Measurements from ENCODE around the gene FAM120B. TPM values are rescaled to one million over a fixed set of nuclear protein-coding genes. Genes with fewer than 3 reads are reported as not detected.

Gene FAM120B
- polyA plus RNA-seq, 3 donors = 6.6 to 11.1 (median 10.1) TPM

- 83 to 87% (median 85%) methylated on average over 11 of the region's 11 CpGs for WGBS, 3 donors
- H3K27ac ChIP-seq (ENCODE audit: low read depth, low read length) = no peak overlapping the region
These were observed 59.8 kb downstream of the FAM120B start for GRCh38 chr6:170366248-170366960.

DNA sequence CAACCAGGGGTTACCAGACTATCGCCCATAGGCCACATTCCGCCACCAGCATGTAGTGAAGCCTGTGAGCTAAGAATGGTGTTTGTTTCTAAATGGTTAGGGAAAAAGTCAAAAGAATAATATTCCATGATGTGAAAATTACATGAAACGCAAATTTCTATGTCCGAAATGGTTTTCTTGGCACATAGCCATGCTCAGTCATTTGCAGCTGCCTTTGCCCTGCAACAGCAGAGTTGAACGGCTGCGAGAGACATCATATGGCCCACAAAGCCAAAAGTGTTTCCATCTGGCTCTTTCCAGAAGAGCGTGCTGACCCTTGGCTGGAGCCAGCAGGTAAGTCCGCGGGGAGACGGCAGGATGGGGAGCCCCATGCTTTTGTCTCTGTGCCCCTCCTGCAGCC, 60.7 kb downstream of the FAM120B start:
- H3K27ac ChIP-seq (ENCODE audit: low read depth, low read length) = no peak overlapping the region
- WGBS, 3 donors = 72 to 85% (median 77%) methylated on average over 10 of the region's 10 CpGs

DNA sequence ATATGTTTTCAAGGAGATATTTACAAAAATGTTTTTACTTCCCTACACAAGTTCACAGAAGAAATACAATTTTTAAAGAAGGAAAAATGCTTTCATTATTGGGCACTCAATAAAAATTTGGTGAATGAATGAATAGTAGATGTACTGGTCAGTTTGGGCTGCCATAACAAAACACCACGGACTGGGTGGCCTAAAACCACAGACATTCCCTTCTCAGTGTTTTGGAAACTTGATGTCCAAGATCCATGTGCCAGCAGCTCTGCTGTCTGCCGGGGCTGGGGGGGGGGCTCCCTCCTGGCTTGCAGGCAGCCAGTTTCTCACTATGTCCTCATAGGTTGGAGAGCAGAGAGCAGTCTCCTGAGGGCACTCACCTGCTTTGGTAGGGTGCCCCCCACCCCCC, 62.0 kb downstream of the FAM120B start:
- no peak overlapping the region for H3K27ac ChIP-seq (ENCODE audit: low read depth, low read length)
- 84 to 93% (median 92%) methylated on average over 2 of the region's 2 CpGs for WGBS, 3 donors

DNA sequence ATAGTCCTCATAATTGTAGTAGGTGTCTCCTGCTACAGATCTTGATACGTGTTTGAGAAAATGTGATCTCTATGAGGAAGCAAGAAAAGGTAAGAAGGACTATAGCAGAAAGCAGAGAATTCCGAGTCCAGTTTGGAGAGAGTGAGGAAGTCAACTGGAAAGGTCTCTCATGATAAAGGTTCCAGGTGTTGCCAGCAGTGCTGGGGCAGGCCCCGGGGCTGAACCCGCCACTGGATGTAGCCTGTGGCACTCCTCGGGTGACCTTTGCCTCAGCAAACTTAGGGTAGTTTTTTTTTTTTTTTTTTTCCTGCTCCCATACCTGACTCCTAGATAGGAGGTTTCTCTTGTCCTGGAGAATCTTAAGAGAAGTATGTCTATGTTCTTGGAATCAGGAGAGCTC, 62.8 kb downstream of the FAM120B start:
- 74 to 92% (median 85%) methylated on average over 5 of the region's 5 CpGs for WGBS, 3 donors
- no peak overlapping the region for H3K27ac ChIP-seq (ENCODE audit: low read depth, low read length)

GRCh38 chr6:170370416-170370815, 63.9 kb downstream of the FAM120B start:
- H3K27ac ChIP-seq (ENCODE audit: low read depth, low read length) = no peak overlapping the region
- 83 to 87% (median 86%) methylated on average over 6 of the region's 6 CpGs for WGBS, 3 donors

GRCh38 chr6:170371080-170371479, 64.5 kb downstream of the FAM120B start:
- H3K27ac ChIP-seq (ENCODE audit: low read depth, low read length) = no peak overlapping the region
- WGBS, 3 donors = 89 to 92% (median 91%) methylated on average over 4 of the region's 4 CpGs

GRCh38 chr6:170371588-170371987, 65.0 kb downstream of the FAM120B start:
- H3K27ac ChIP-seq (ENCODE audit: low read depth, low read length) = no peak overlapping the region
- 84 to 92% (median 84%) methylated on average over 8 of the region's 8 CpGs for WGBS, 3 donors

- WGBS, 3 donors = 94 to 97% (median 95%) methylated on average over 11 of the region's 11 CpGs
- no peak overlapping the region for H3K27ac ChIP-seq (ENCODE audit: low read depth, low read length)
These were observed 66.1 kb downstream of the FAM120B start for GRCh38 chr6:170372380-170373325.

GRCh38 chr6:170374571-170375444, 68.2 kb downstream of the FAM120B start:
- 75 to 89% (median 79%) methylated on average over 11 of the region's 11 CpGs for WGBS, 3 donors
- H3K27ac ChIP-seq (ENCODE audit: low read depth, low read length) = no peak overlapping the region

DNA sequence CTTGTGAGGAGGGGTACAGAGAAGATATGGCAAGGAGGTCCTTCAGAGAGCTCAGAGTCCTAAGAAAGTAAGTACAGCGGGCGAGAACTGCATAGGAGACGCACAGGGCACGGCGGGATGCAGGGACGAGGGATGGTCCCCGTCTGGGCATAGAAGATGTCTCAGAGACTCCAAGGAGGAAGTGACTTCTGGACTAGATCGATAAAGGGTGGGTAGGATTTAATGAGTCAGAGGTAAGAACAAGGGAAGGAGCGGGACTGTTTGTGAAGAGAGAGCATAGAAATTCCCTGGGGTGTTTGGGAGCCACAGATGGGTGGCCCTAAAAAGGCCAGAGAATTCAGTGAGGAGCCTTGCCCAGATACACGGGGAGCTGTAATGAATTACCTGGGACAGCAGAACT, 69.1 kb downstream of the FAM120B start:
- H3K27ac ChIP-seq (ENCODE audit: low read depth, low read length) = no peak overlapping the region
- WGBS, 3 donors = 84 to 90% (median 88%) methylated on average over 10 of the region's 10 CpGs

DNA sequence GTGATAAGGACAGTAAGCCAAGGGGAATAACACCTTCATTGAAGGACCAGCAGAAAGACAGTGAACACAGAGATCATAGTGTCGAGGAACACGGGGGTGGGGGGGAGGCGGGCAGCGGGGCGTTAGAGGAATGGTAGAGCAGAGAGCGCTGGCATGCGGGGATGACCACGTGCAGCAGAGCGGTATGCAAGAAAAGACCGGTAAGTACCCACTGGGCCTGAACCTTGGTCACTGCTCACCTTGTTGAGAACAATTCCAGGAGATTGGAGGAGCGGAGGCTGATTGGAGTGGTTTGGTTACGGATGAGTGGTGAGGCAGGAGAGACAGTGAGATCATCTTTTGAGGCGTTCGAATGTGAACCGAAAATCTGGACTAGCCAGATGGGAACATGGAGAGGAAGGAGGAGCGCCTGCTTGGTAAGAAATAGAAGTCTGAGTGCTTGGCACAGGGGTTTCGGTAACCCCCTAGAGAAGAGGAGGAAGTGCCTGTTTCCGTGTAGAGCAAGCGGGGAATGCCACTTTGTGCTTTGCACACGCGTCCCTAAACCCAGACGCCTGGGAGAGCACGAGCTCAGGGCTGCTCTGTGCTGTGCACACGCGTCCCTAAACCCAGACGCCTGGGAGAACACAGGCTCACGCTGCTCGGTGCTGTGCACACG, 70.0 kb downstream of the FAM120B start:
- no peak overlapping the region for H3K27ac ChIP-seq (ENCODE audit: low read depth, low read length)
- WGBS, 3 donors = 76 to 86% (median 79%) methylated on average over 26 to 29 of the region's 29 CpGs

- WGBS, 3 donors = 59 to 83% (median 60%) methylated on average over 10 of the region's 10 CpGs
- no peak overlapping the region for H3K27ac ChIP-seq (ENCODE audit: low read depth, low read length)
These were observed 71.9 kb downstream of the FAM120B start for GRCh38 chr6:170378502-170378901.

DNA sequence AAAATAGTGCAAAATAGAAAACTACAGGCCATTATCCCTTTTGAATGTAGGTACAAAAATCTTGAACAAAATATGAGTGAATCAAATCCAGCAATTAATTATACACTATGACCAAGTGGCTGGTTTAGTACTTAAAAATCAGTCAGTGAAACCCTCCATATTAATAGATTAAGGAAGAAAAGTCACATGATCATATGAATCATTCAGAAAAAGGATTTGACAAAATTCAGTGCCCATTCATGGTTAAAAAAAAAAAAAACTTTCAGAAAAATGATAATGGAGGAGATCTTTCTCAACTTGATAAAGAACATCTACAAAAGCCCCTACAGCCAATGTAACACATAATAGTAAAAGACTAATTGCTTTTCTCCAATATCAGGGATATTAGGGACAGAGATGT, 75.0 kb downstream of the FAM120B start:
- no peak overlapping the region for H3K27ac ChIP-seq (ENCODE audit: low read depth, low read length)

DNA sequence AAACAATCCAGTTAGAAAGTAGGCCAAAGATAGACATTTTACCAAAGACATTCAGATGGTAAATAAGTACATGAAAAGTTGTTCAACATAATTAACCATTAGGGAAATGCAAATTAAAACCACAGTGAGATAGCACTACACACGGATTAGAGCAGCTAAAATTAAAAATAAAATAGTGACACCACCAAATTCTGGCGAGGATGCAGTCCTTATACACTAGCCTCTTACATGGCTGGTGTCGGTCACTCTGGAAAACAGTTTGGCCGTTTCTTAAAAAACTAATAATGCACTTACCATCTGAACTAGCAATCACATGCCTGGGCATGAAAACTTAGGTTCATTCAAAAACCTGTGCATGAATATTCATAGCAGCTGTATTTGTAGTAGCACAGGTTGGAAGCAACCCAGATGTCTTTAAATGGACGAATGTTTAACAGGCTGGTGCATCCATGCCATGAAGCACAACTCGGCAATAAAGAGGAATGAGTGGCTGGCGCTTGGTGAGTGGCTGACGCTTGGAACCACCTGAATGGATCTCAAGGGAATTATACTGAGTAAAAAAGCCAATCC, 77.0 kb downstream of the FAM120B start:
- H3K27ac ChIP-seq (ENCODE audit: low read depth, low read length) = no peak overlapping the region
- 88 to 93% (median 92%) methylated on average over 8 of the region's 8 CpGs for WGBS, 3 donors

GRCh38 chr6:170385506-170385905, 78.9 kb downstream of the FAM120B start:
- 87 to 89% (median 89%) methylated on average over 5 of the region's 5 CpGs for WGBS, 3 donors
- H3K27ac ChIP-seq (ENCODE audit: low read depth, low read length) = no peak overlapping the region

DNA sequence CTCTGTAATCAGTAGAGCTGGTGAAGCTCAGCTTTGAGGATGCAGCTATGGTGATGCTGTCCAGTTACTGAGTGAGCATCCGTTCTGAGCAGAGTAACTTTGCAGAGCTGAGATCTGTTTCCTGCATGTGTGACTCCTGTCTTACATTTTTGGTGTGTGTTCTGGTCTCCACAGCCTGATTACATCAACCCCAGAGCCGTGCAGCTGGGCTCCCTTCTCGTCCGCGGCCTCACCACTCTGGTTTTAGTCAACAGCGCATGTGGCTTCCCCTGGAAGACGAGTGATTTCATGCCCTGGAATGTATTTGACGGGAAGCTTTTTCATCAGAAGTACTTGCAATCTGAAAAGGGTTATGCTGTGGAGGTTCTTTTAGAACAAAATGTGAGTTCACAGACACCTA, 81.6 kb downstream of the FAM120B start:
- 84 to 91% (median 88%) methylated on average over 8 of the region's 8 CpGs for WGBS, 3 donors

GRCh38 chr6:170393033-170393432, 86.5 kb downstream of the FAM120B start:
- WGBS, 3 donors = 93 to 97% (median 95%) methylated on average over 7 of the region's 7 CpGs
- no peak overlapping the region for H3K27ac ChIP-seq (ENCODE audit: low read depth, low read length)

More for the DNA sequence above, 81.6 kb downstream of the FAM120B start:
- no peak overlapping the region for H3K27ac ChIP-seq (ENCODE audit: low read depth, low read length)

Measured in adipose tissue (tissue), 3 donors.